Measurements from ENCODE around the gene LETMD1.
A peak's percentile ranks its signal among the peaks of the same experiment; 100 is the strongest.

Gene LETMD1

GRCh38 chr12:51065530-51065929 is 17.4 kb downstream of the LETMD1 start:
- H3K27me3 ChIP-seq (ENCODE audit: insufficient read depth, poor library complexity, severe bottlenecking) = no peaks in the 10 kb centered on the region
- no peak overlapping the region for H3K4me3 ChIP-seq (replicated peaks; ENCODE audit: insufficient read depth, low read length)
- H3K27ac ChIP-seq (replicated peaks) = no peak overlapping the region
- no peak for TF ChIP-seq SPI1 (IDR thresholded peaks at IDR 0.05; ENCODE audit: borderline replicate concordance, low read depth)
- no peak for TF ChIP-seq GABPA (IDR thresholded peaks at IDR 0.05; ENCODE audit: low read depth)
- TF ChIP-seq REST (IDR thresholded peaks at IDR 0.05; ENCODE audit: insufficient replicate concordance, low read depth) = no peak
- TF ChIP-seq, protein P1, sequence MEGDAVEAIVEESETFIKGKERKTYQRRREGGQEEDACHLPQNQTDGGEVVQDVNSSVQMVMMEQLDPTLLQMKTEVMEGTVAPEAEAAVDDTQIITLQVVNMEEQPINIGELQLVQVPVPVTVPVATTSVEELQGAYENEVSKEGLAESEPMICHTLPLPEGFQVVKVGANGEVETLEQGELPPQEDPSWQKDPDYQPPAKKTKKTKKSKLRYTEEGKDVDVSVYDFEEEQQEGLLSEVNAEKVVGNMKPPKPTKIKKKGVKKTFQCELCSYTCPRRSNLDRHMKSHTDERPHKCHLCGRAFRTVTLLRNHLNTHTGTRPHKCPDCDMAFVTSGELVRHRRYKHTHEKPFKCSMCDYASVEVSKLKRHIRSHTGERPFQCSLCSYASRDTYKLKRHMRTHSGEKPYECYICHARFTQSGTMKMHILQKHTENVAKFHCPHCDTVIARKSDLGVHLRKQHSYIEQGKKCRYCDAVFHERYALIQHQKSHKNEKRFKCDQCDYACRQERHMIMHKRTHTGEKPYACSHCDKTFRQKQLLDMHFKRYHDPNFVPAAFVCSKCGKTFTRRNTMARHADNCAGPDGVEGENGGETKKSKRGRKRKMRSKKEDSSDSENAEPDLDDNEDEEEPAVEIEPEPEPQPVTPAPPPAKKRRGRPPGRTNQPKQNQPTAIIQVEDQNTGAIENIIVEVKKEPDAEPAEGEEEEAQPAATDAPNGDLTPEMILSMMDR (IDR thresholded peaks at IDR 0.05; ENCODE audit: insufficient read depth, low read length) = no peak
- no peak for DNase-seq (ENCODE audit: low read depth in 1 of 2, low spot score in 1 of 2)

- no peak for TF ChIP-seq POLR2AphosphoS5 (IDR thresholded peaks at IDR 0.05; ENCODE audit: low read depth)
- TF ChIP-seq REST (IDR thresholded peaks at IDR 0.05; ENCODE audit: insufficient replicate concordance, low read depth) = no peak
- TF ChIP-seq GABPA (IDR thresholded peaks at IDR 0.05; ENCODE audit: low read depth) = no peak
- TF ChIP-seq, protein P1 (IDR thresholded peaks at IDR 0.05; ENCODE audit: insufficient read depth, low read length) = no peak
- no peak for DNase-seq (ENCODE audit: low read depth in 1 of 2, low spot score in 1 of 2)
- no peak overlapping the region for H3K27ac ChIP-seq (replicated peaks)
- no peaks in the 10 kb centered on the region for H3K27me3 ChIP-seq (ENCODE audit: insufficient read depth, poor library complexity, severe bottlenecking)
- no peak overlapping the region for H3K4me3 ChIP-seq (replicated peaks; ENCODE audit: insufficient read depth, low read length)
These were observed 19.1 kb downstream of the LETMD1 start for GRCh38 chr12:51067229-51067628.

- no peaks in the 10 kb centered on the region for H3K27me3 ChIP-seq (ENCODE audit: insufficient read depth, poor library complexity, severe bottlenecking)
- no peak overlapping the region for H3K4me3 ChIP-seq (replicated peaks; ENCODE audit: insufficient read depth, low read length)
- no peak overlapping the region for H3K27ac ChIP-seq (replicated peaks)
- TF ChIP-seq SPI1 (IDR thresholded peaks at IDR 0.05; ENCODE audit: borderline replicate concordance, low read depth) = no peak
- TF ChIP-seq GABPA (IDR thresholded peaks at IDR 0.05; ENCODE audit: low read depth) = no peak
- DNase-seq (ENCODE audit: low read depth in 1 of 2, low spot score in 1 of 2) = no peak
These were observed 19.6 kb downstream of the LETMD1 start for GRCh38 chr12:51067771-51068170.

GRCh38 chr12:51070004-51070403 is 21.9 kb downstream of the LETMD1 start:
- no peak overlapping the region for H3K4me3 ChIP-seq (replicated peaks; ENCODE audit: insufficient read depth, low read length)
- TF ChIP-seq POLR2AphosphoS5 (IDR thresholded peaks at IDR 0.05; ENCODE audit: low read depth) = 0 out of 2 replicates have a peak, but pooled peaks have one; percentile 35
- no peak for TF ChIP-seq REST (IDR thresholded peaks at IDR 0.05; ENCODE audit: insufficient replicate concordance, low read depth)
- DNase-seq (ENCODE audit: low read depth in 1 of 2, low spot score in 1 of 2) = peak; percentile 85 to 87
- no peaks in the 10 kb centered on the region for H3K27me3 ChIP-seq (ENCODE audit: insufficient read depth, poor library complexity, severe bottlenecking)
- H3K27ac ChIP-seq (replicated peaks) = no peak overlapping the region; the same call in 1 of the 2 replicates

Measured in HL-60 (cell line).